ENCODE data around the gene SLC6A16.
"Not testable (repeated sequence)": the region's sequence is repeated elsewhere in the genome, so short reads cannot be mapped to it uniquely, and the experiment has no call there.

DNA sequence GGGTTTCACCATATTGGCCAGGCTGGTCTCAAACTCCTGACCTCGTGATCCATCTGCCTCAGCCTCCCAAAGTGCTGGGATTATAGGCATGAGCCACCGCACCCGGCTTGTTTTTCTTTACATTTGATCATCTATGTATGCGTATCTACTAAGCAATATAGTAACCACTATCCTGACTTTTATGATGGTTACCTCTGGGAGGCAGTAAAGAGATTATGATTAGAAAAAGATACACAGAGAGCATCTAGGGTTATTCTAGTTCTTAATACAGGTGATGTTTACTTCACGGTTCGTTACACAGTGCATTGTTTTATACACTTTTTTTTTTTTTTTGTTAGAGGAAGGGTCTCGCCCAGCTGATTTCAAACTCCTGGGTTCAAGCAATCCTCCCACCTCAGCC, 18.3 kb downstream of the SLC6A16 start:
- not testable (repeated sequence) for TF ChIP-seq POLR2A (IDR thresholded peaks at IDR 0.05)
- TF ChIP-seq, protein P1, sequence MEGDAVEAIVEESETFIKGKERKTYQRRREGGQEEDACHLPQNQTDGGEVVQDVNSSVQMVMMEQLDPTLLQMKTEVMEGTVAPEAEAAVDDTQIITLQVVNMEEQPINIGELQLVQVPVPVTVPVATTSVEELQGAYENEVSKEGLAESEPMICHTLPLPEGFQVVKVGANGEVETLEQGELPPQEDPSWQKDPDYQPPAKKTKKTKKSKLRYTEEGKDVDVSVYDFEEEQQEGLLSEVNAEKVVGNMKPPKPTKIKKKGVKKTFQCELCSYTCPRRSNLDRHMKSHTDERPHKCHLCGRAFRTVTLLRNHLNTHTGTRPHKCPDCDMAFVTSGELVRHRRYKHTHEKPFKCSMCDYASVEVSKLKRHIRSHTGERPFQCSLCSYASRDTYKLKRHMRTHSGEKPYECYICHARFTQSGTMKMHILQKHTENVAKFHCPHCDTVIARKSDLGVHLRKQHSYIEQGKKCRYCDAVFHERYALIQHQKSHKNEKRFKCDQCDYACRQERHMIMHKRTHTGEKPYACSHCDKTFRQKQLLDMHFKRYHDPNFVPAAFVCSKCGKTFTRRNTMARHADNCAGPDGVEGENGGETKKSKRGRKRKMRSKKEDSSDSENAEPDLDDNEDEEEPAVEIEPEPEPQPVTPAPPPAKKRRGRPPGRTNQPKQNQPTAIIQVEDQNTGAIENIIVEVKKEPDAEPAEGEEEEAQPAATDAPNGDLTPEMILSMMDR (IDR thresholded peaks at IDR 0.05) = not testable (repeated sequence)
